Osteocyte (in vitro differentiated cells): Measurements from ENCODE around the gene G0S2. TPM values are rescaled to one million over a fixed set of nuclear protein-coding genes. Genes with fewer than 3 reads are reported as not detected.

ENCODE experiments used
- DNase-seq: peaks from one replicate; pipeline ENCODE4 v3.0.0; 2021; ENCODE audit warnings: mixed read lengths; ENCODE audit not compliant: unreplicated experiment; ENCODE audit errors: extremely low spot score
- H3K27ac Mint-ChIP-seq: one replicate; pipeline ENCODE4 v1.8.0; 2021; ENCODE audit warnings: mild to moderate bottlenecking, mixed read lengths; ENCODE audit not compliant: unreplicated experiment
- H3K27me3 Mint-ChIP-seq: one replicate; pipeline ENCODE4 v1.8.0; 2021; ENCODE audit warnings: mixed read lengths; ENCODE audit not compliant: unreplicated experiment
- H3K36me3 Mint-ChIP-seq: one replicate; pipeline ENCODE4 v1.8.0; 2021; ENCODE audit warnings: mixed read lengths; ENCODE audit not compliant: unreplicated experiment
- H3K4me1 Mint-ChIP-seq: one replicate; pipeline ENCODE4 v1.8.0; 2021; ENCODE audit warnings: mixed read lengths; ENCODE audit not compliant: unreplicated experiment
- H3K4me3 Mint-ChIP-seq: one replicate; pipeline ENCODE4 v1.8.0; 2021; ENCODE audit warnings: mild to moderate bottlenecking, moderate library complexity, mixed read lengths; ENCODE audit not compliant: unreplicated experiment
- H3K9me3 Mint-ChIP-seq: one replicate; pipeline ENCODE4 v1.8.0; 2021; ENCODE audit warnings: mixed read lengths; ENCODE audit not compliant: unreplicated experiment
- CTCF ChIP-seq: fragments of 200-600 bp; sonication (generic); IDR thresholded peaks from 2 replicates; pipeline ENCODE4 v1.5.0; 2021; ENCODE audit warnings: antibody characterized with exemption, mild to moderate bottlenecking, moderate library complexity
- total RNA-seq: library from RNA; stranded (reverse); gene quantifications from 2 replicates; pipeline ENCODE4 v1.2.1, GENCODE V29; 2021

G0S2 gene
- total RNA-seq, 1 donor from 2014 or later, result 0.40 TPM

GRCh38 chr1:209653915-209654351, 21.3 kb upstream of the G0S2 start:
- no peak for DNase-seq
- TF ChIP-seq CTCF, result no peak
- no peak overlapping the region for H3K4me3 Mint-ChIP-seq
- no peaks in the 10 kb centered on the region for H3K36me3 Mint-ChIP-seq
- H3K9me3 Mint-ChIP-seq, result no peaks in the 10 kb centered on the region
- H3K27ac Mint-ChIP-seq, result no peak overlapping the region
- peaks cover 10% of the 10 kb centered on the region for H3K27me3 Mint-ChIP-seq
- H3K4me1 Mint-ChIP-seq, result peaks cover 49% of the 10 kb centered on the region

GRCh38 chr1:209655411-209656231, 19.6 kb upstream of the G0S2 start:
- peaks cover 32% of the 10 kb centered on the region for H3K4me1 Mint-ChIP-seq
- H3K9me3 Mint-ChIP-seq, result no peaks in the 10 kb centered on the region
- H3K36me3 Mint-ChIP-seq, result no peaks in the 10 kb centered on the region
- DNase-seq, result no peak
- no peak overlapping the region for H3K27ac Mint-ChIP-seq
- H3K27me3 Mint-ChIP-seq, result peaks cover 18% of the 10 kb centered on the region
- H3K4me3 Mint-ChIP-seq, result no peak overlapping the region
- TF ChIP-seq CTCF, result no peak

- H3K36me3 Mint-ChIP-seq, result no peaks in the 10 kb centered on the region
- no peaks in the 10 kb centered on the region for H3K9me3 Mint-ChIP-seq
- peaks cover 17% of the 10 kb centered on the region for H3K4me1 Mint-ChIP-seq
- peaks cover 27% of the 10 kb centered on the region for H3K27me3 Mint-ChIP-seq
- H3K27ac Mint-ChIP-seq, result no peak overlapping the region
- TF ChIP-seq CTCF, result no peak
- no peak for DNase-seq
- no peak overlapping the region for H3K4me3 Mint-ChIP-seq
Observed at GRCh38 chr1:209657140-209657879, 17.9 kb upstream of the G0S2 start.

GRCh38 chr1:209657918-209658317, 17.3 kb upstream of the G0S2 start:
- no peaks in the 10 kb centered on the region for H3K9me3 Mint-ChIP-seq
- no peaks in the 10 kb centered on the region for H3K36me3 Mint-ChIP-seq
- no peak for DNase-seq
- H3K4me3 Mint-ChIP-seq, result no peak overlapping the region
- peaks cover 32% of the 10 kb centered on the region for H3K27me3 Mint-ChIP-seq
- TF ChIP-seq CTCF, result no peak
- peaks cover 11% of the 10 kb centered on the region for H3K4me1 Mint-ChIP-seq
- no peak overlapping the region for H3K27ac Mint-ChIP-seq

GRCh38 chr1:209659909-209660308, 15.3 kb upstream of the G0S2 start:
- Mint-ChIP-seq H3K9me3 (no peaks in the 10 kb centered on the region), H3K27ac (no peak overlapping the region), H3K4me3 (no peak overlapping the region), H3K27me3 (peaks cover 43% of the 10 kb centered on the region), H3K4me1 (no peaks in the 10 kb centered on the region), H3K36me3 (no peaks in the 10 kb centered on the region)
- DNase-seq, result no peak
- TF ChIP-seq CTCF, result no peak
